KMS-11 (cell line): ENCODE measurements around the gene SSBP3.
"Not testable (repeated sequence)": the region's sequence is repeated elsewhere in the genome, so short reads cannot be mapped to it uniquely, and the experiment has no call there.

Experiments
- H2AFZ ChIP-seq: fragments of 200-600 bp; sonication (generic); 2 replicates; pipeline ENCODE4 v1.6.1; 2016; ENCODE audit warnings: antibody characterized with exemption, mixed run types, low read depth
- H3K27ac ChIP-seq: fragments of 200-600 bp; sonication (generic); 2 replicates; pipeline ENCODE4 v1.6.1; 2016; ENCODE audit warnings: mild to moderate bottlenecking, mixed run types
- H3K27me3 ChIP-seq: fragments of 200-600 bp; sonication (generic); 2 replicates; pipeline ENCODE4 v1.6.1; 2017; ENCODE audit warnings: mild to moderate bottlenecking, low read depth, mixed run types, moderate library complexity; ENCODE audit not compliant: insufficient read depth
- H3K36me3 ChIP-seq: fragments of 200-600 bp; sonication (generic); 2 replicates; pipeline ENCODE4 v1.6.1; 2017; ENCODE audit warnings: mild to moderate bottlenecking, mixed run types; ENCODE audit not compliant: insufficient read depth
- H3K4me1 ChIP-seq: fragments of 200-600 bp; sonication (generic); 2 replicates; pipeline ENCODE4 v1.6.1; 2016; ENCODE audit warnings: mild to moderate bottlenecking, low read depth, mixed run types; ENCODE audit not compliant: poor library complexity, severe bottlenecking
- H3K4me2 ChIP-seq: fragments of 200-600 bp; sonication (generic); 2 replicates; pipeline ENCODE4 v1.7.0; 2016; ENCODE audit warnings: mild to moderate bottlenecking, mixed run types
- H3K4me3 ChIP-seq: fragments of 200-600 bp; sonication (generic); IDR thresholded peaks from 2 replicates; pipeline ENCODE4 v1.6.1; 2017; ENCODE audit warnings: low read depth, low read length, mixed read lengths; ENCODE audit not compliant: insufficient read depth
- H3K79me2 ChIP-seq: fragments of 200-600 bp; sonication (generic); 2 replicates; pipeline ENCODE4 v1.6.1; 2016; ENCODE audit warnings: low read depth, mixed run types; ENCODE audit not compliant: insufficient read depth
- H3K9ac ChIP-seq: fragments of 200-600 bp; sonication (generic); 2 replicates; pipeline ENCODE4 v1.6.1; 2016; ENCODE audit warnings: mild to moderate bottlenecking, mixed run types
- H4K20me1 ChIP-seq: fragments of 200-600 bp; sonication (generic); 2 replicates; pipeline ENCODE4 v1.6.1; 2016; ENCODE audit warnings: mild to moderate bottlenecking, mixed run types; ENCODE audit not compliant: insufficient read depth
- TF ChIP-seq, protein P1 (sequence below): fragments of 200-600 bp; sonication (generic); conservative IDR thresholded peaks from 2 replicates; pipeline ENCODE4 v1.6.1; 2017; ENCODE audit warnings: low read depth, mild to moderate bottlenecking, antibody characterized with exemption, low read length, moderate library complexity, mixed read lengths

Gene SSBP3

DNA sequence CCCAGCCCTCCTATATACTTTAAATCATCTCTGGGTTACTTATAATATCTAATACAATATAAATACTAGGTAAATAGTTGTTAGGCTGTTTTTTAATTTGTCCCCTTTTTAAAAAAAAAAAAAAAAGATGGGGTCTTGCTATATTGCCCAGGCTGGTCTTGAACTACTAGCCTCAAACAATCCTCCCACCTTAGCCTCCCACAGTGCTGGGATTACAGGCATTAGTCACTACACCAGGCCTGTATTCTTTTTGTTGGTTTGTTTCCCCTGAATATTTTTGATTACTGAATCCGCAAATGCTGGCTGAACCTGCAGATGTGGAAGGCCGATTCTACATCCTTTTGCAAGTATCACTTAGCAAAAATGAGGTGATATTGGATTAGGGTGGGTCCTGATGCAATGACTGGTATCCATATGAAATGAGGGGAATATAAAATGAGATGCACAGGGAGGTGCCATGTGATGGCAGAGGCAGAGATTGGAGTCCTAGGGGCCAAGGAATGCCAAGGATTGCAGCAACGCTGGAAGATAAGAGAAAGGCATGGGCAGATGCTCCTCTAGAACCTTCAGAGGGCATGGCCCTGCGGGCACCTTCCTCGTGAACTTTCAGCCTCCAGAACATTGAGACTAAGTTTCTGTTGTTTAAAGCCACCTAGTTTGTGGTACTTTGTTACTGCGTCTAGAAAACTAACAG, 58.8 kb downstream of the SSBP3 start:
- Histone ChIP-seq H3K4me2 (no peak overlapping the region), H3K79me2 (no peaks in the 10 kb centered on the region), H2AFZ (no peak overlapping the region), H3K4me1 (no peaks in the 10 kb centered on the region), H3K27me3 (no peaks in the 10 kb centered on the region), H3K27ac (no peak overlapping the region), H3K4me3 (no peak overlapping the region), H3K9ac (no peak overlapping the region), H4K20me1 (no peaks in the 10 kb centered on the region), H3K36me3 (no peaks in the 10 kb centered on the region)
- TF ChIP-seq, protein P1, sequence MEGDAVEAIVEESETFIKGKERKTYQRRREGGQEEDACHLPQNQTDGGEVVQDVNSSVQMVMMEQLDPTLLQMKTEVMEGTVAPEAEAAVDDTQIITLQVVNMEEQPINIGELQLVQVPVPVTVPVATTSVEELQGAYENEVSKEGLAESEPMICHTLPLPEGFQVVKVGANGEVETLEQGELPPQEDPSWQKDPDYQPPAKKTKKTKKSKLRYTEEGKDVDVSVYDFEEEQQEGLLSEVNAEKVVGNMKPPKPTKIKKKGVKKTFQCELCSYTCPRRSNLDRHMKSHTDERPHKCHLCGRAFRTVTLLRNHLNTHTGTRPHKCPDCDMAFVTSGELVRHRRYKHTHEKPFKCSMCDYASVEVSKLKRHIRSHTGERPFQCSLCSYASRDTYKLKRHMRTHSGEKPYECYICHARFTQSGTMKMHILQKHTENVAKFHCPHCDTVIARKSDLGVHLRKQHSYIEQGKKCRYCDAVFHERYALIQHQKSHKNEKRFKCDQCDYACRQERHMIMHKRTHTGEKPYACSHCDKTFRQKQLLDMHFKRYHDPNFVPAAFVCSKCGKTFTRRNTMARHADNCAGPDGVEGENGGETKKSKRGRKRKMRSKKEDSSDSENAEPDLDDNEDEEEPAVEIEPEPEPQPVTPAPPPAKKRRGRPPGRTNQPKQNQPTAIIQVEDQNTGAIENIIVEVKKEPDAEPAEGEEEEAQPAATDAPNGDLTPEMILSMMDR = no peak

DNA sequence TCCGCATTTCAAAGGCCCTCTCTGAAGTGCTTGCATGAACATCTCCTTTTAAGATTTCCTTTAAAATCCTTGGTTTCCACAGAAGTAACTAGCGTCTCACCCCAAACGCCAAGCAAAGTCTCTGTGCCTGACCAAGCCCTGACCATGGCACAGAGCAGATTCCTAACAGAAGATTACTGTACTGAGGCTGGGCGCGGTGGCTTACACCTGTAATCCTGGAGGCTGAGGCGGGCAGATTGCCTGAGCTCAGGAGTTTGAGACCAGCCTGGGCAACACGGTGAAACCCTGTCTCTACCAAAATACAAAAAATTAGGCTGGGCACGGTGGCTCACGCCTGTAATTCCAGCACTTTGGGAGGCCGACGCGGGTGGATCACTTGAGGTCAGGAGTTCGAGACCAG, 60.6 kb downstream of the SSBP3 start:
- not testable (repeated sequence) for H2AFZ ChIP-seq, H3K36me3 ChIP-seq, H3K27me3 ChIP-seq, H4K20me1 ChIP-seq, H3K9ac ChIP-seq, H3K4me3 ChIP-seq, H3K79me2 ChIP-seq, H3K4me2 ChIP-seq, H3K4me1 ChIP-seq, H3K27ac ChIP-seq

DNA sequence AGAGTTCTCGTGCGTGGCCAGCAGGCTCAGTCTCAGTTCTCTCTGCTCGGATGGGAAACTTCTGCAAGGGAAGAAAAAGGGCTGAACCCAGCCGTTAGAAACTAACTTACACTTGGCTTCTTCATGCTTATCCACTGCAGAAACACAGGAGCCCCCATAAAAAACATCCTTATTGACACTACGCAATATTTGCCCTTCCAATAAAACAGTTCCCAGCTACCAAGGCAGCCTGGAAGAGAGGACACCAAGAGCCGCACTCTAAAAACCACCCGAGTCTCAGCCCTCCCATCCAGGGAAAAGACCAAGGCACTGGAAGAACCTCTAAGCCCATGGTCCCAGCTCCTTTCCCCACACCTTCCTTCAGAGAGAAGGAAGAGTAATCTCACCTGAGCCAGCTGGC, 61.1 kb downstream of the SSBP3 start:
- H3K79me2 ChIP-seq = no peaks in the 10 kb centered on the region
- no peak overlapping the region for H3K27ac ChIP-seq

DNA sequence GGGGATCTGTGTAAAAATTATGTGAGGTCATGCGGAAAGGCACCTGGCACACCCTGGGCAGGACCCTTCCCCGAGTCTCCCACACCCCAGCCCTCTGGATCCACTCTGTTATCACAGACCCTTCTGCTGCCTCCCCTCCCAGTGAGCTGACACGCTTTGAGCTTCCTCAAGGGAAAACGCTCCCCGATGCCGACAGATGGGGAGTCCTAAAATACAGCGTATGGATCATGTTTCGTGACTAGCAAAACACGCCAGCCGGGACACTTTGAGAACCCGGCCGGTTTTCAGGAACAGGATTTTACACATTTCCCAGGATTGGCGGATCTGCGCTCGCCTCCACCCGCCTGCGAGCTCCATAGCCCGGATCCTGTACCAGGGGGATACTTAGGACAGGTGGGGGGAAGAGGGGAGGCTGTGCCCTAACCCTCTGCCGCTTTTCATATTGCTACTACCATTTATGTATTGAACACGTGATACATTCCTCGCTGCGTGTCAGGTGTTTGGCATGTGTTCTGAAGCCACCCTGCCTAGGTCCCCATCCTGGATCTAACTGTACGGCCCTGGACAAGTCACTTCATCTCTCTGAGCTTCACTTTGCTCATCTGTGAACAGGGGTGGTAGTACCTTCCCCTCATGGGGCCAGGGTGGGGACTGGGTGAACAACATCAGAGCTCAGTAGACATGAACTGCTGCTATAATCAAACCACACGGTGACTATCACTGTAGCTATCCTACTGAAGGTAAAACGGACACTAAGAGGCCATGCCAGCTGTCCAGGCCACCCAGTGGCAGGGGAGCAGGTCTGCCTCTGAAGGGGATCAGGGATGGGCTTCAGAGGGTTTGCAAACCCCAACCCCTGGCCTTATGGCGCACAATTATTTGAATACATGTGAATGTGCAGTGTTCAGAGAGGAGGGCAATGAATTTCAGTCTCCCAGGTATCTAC, 63.2 kb downstream of the SSBP3 start:
- no peak overlapping the region for H3K27ac ChIP-seq
- no peak overlapping the region for H3K4me3 ChIP-seq
- no peaks in the 10 kb centered on the region for H3K79me2 ChIP-seq
- H3K4me1 ChIP-seq = no peaks in the 10 kb centered on the region
- no peaks in the 10 kb centered on the region for H3K27me3 ChIP-seq
- H3K9ac ChIP-seq = no peak overlapping the region
- TF ChIP-seq, protein P1 = no peak
- no peaks in the 10 kb centered on the region for H4K20me1 ChIP-seq
- no peak overlapping the region for H3K4me2 ChIP-seq
- H3K36me3 ChIP-seq = no peaks in the 10 kb centered on the region
- no peak overlapping the region for H2AFZ ChIP-seq

More for the DNA sequence above, 61.1 kb downstream of the SSBP3 start:
- no peak overlapping the region for H3K4me3 ChIP-seq
- TF ChIP-seq, protein P1 = no peak
- H2AFZ ChIP-seq = no peak overlapping the region
- no peak overlapping the region for H3K9ac ChIP-seq
- no peaks in the 10 kb centered on the region for H4K20me1 ChIP-seq
- no peaks in the 10 kb centered on the region for H3K27me3 ChIP-seq
- no peak overlapping the region for H3K4me2 ChIP-seq
- H3K4me1 ChIP-seq = no peaks in the 10 kb centered on the region
- no peaks in the 10 kb centered on the region for H3K36me3 ChIP-seq
